Measurements from ENCODE around the gene GNL3.

Gene GNL3, protein sequence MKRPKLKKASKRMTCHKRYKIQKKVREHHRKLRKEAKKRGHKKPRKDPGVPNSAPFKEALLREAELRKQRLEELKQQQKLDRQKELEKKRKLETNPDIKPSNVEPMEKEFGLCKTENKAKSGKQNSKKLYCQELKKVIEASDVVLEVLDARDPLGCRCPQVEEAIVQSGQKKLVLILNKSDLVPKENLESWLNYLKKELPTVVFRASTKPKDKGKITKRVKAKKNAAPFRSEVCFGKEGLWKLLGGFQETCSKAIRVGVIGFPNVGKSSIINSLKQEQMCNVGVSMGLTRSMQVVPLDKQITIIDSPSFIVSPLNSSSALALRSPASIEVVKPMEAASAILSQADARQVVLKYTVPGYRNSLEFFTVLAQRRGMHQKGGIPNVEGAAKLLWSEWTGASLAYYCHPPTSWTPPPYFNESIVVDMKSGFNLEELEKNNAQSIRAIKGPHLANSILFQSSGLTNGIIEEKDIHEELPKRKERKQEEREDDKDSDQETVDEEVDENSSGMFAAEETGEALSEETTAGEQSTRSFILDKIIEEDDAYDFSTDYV

DNA sequence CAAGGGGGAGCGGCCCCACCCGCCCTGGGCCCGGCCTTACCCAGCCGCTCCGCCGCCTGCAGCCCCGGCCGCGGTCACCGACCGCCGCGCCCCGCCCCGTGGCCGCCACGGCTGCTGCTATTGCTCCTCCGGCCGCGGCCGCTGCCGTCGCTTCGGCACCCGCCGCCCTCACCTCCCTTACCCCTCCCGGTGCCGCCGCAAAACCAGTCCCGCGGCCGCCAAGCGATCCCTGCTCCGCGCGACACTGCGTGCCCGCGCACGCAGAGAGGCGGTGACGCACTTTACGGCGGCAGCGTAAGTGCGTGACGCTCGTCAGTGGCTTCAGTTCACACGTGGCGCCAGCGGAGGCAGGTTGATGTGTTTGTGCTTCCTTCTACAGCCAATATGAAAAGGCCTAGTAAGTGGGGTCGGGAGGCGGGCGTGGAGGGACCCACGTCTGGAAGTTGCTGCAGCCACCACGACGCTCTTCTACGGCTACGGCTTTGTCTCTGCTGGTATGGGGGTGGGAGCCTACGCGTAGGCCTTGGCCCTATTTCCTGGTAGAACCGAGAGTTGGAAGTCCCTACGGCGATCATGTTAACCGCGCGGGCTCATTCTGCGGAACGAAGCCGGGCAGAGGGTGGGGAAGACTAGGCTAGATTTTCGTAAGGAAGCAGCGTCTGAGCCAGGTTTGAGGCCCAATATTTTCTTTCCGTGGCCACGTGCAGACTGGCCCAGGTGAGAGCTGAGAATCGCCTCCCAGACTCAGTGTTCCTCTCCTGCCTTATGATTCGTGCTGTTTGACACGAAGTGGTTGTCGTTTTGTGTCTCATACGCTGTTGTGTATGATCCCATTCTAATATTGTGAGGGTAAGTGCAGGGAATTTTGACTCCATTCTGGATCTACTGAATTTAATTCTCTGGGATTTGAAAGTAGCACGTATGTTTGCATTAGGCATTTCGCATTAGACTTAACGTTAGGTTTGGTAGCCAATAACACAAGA, at the start of gene GNL3, which contains the start of gene PBRM1:
TSS of gene GNL3 (plus strand) at position 324 of the 983 bp plus-strand sequence. CDS start at position 385, 61 bp downstream.
TSS of gene PBRM1 (minus strand) at position 205 of the 983 bp plus-strand sequence.
- Histone ChIP-seq H3K4me3 (ENCODE audit: low read depth, low read length, poor library complexity, severe bottlenecking) (peak within 1 kb of the TSS; percentile 96), H3K27ac (ENCODE audit: low read depth, low read length, poor library complexity, severe bottlenecking) (peak within 1 kb of the TSS; percentile 75), H3K27me3 (ENCODE audit: insufficient read depth, low read length) (no peaks in the 10 kb centered on the region), H3K79me2 (ENCODE audit: insufficient read depth, low read length) (peaks cover 53% of the 10 kb centered on the region), H3K9me2 (ENCODE audit: low read depth, low read length) (no peaks in the 10 kb centered on the region), H3K36me3 (ENCODE audit: insufficient read depth, low read length) (peaks cover 55% of the 10 kb centered on the region), H4K20me1 (ENCODE audit: insufficient read depth, low read length) (no peaks in the 10 kb centered on the region), H3K4me1 (ENCODE audit: insufficient read depth, low read length, severe bottlenecking) (peaks cover 34% of the 10 kb centered on the region), H2AFZ (ENCODE audit: low read length) (no peak within 1 kb of the TSS), H3K4me2 (ENCODE audit: low read length) (peak within 1 kb of the TSS; percentile 99), H3K9ac (ENCODE audit: low read length) (peak within 1 kb of the TSS; percentile 98), H3K9me3 (ENCODE audit: low read length) (no peaks in the 10 kb centered on the region), H3F3A (ENCODE audit: insufficient read depth, low read length) (no peaks in the 10 kb centered on the region)
- TF ChIP-seq, protein P1, sequence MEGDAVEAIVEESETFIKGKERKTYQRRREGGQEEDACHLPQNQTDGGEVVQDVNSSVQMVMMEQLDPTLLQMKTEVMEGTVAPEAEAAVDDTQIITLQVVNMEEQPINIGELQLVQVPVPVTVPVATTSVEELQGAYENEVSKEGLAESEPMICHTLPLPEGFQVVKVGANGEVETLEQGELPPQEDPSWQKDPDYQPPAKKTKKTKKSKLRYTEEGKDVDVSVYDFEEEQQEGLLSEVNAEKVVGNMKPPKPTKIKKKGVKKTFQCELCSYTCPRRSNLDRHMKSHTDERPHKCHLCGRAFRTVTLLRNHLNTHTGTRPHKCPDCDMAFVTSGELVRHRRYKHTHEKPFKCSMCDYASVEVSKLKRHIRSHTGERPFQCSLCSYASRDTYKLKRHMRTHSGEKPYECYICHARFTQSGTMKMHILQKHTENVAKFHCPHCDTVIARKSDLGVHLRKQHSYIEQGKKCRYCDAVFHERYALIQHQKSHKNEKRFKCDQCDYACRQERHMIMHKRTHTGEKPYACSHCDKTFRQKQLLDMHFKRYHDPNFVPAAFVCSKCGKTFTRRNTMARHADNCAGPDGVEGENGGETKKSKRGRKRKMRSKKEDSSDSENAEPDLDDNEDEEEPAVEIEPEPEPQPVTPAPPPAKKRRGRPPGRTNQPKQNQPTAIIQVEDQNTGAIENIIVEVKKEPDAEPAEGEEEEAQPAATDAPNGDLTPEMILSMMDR (IDR thresholded peaks at IDR 0.05; ENCODE audit: low read length), result no peak
- no peak for TF ChIP-seq EZH2 (IDR thresholded peaks at IDR 0.05; ENCODE audit: borderline replicate concordance, low read length)

DNA sequence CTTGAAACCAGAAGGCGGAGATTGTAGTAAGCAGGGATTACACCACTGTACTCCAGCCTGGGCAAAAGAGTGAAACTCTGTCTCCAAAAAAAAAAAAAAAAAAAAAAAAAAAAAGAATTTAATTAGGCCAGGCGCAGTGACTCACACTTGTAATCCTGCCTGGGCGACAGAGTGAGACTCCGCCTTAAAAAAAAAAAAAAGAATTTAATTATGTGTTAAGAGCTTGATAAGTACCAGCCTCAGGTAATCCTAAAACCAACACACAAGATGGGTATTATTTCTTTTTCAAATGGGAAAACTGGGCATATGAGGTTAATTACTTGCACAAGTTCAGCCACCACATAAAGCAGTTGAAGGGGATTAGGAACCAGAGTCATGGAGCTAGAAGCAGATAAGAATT, 49.2 kb upstream of the GNL3 start:
- TF ChIP-seq EZH2 (IDR thresholded peaks at IDR 0.05; ENCODE audit: borderline replicate concordance, low read length), result no peak
- TF ChIP-seq, protein P1 (IDR thresholded peaks at IDR 0.05; ENCODE audit: low read length), result no peak
- H3K36me3 ChIP-seq (ENCODE audit: insufficient read depth, low read length), result peaks cover 60% of the 10 kb centered on the region
- no peak overlapping the region for H3K4me2 ChIP-seq (ENCODE audit: low read length)
- H3K9me3 ChIP-seq (ENCODE audit: low read length), result no peaks in the 10 kb centered on the region
- no peaks in the 10 kb centered on the region for H3K79me2 ChIP-seq (ENCODE audit: insufficient read depth, low read length)
- H3K4me3 ChIP-seq (ENCODE audit: low read depth, low read length, poor library complexity, severe bottlenecking), result no peak overlapping the region
- H4K20me1 ChIP-seq (ENCODE audit: insufficient read depth, low read length), result no peaks in the 10 kb centered on the region
- no peaks in the 10 kb centered on the region for H3F3A ChIP-seq (ENCODE audit: insufficient read depth, low read length)
- no peak overlapping the region for H3K27ac ChIP-seq (ENCODE audit: low read depth, low read length, poor library complexity, severe bottlenecking)
- no peaks in the 10 kb centered on the region for H3K9me2 ChIP-seq (ENCODE audit: low read depth, low read length)
- no peaks in the 10 kb centered on the region for H3K4me1 ChIP-seq (ENCODE audit: insufficient read depth, low read length, severe bottlenecking)
- no peak overlapping the region for H3K9ac ChIP-seq (ENCODE audit: low read length)
- H3K27me3 ChIP-seq (ENCODE audit: insufficient read depth, low read length), result no peaks in the 10 kb centered on the region
- H2AFZ ChIP-seq (ENCODE audit: low read length), result no peak overlapping the region

DNA sequence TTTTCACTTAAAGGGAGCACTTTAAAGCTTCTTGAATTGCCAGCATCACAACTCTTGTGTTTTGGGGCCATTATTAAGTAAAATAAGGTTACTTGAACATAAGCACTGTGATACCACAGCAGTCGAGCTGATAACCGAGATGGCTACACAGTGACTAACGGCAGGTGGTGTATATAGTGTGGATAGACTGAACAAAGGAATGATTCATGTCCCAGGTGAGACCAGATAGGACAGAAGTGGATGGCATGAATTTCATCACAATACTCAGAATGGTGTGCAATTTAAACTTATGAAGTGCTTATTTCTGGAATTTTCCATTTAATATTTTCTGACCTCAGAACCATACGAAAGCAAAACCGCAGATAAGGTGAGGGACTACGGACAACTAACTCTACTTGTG, 40.3 kb upstream of the GNL3 start:
- peaks cover 84% of the 10 kb centered on the region for H3K36me3 ChIP-seq (ENCODE audit: insufficient read depth, low read length)
- H2AFZ ChIP-seq (ENCODE audit: low read length), result no peak overlapping the region
- H3K4me1 ChIP-seq (ENCODE audit: insufficient read depth, low read length, severe bottlenecking), result no peaks in the 10 kb centered on the region
- no peaks in the 10 kb centered on the region for H3F3A ChIP-seq (ENCODE audit: insufficient read depth, low read length)
- H3K4me2 ChIP-seq (ENCODE audit: low read length), result no peak overlapping the region
- H3K79me2 ChIP-seq (ENCODE audit: insufficient read depth, low read length), result no peaks in the 10 kb centered on the region
- no peaks in the 10 kb centered on the region for H3K9me2 ChIP-seq (ENCODE audit: low read depth, low read length)
- H3K27me3 ChIP-seq (ENCODE audit: insufficient read depth, low read length), result no peaks in the 10 kb centered on the region
- no peak overlapping the region for H3K27ac ChIP-seq (ENCODE audit: low read depth, low read length, poor library complexity, severe bottlenecking)
- H3K9me3 ChIP-seq (ENCODE audit: low read length), result no peaks in the 10 kb centered on the region
- H4K20me1 ChIP-seq (ENCODE audit: insufficient read depth, low read length), result no peaks in the 10 kb centered on the region
- H3K4me3 ChIP-seq (ENCODE audit: low read depth, low read length, poor library complexity, severe bottlenecking), result no peak overlapping the region
- no peak for TF ChIP-seq EZH2 (IDR thresholded peaks at IDR 0.05; ENCODE audit: borderline replicate concordance, low read length)
- TF ChIP-seq, protein P1 (IDR thresholded peaks at IDR 0.05; ENCODE audit: low read length), result no peak
- no peak overlapping the region for H3K9ac ChIP-seq (ENCODE audit: low read length)
